Endodermal cell (in vitro differentiated cells): ENCODE data around the gene SLC16A2. TPM values are rescaled to one million over a fixed set of nuclear protein-coding genes. Genes with fewer than 3 reads are reported as not detected.

Source experiments
- DNase-seq: peaks from one replicate; pipeline ENCODE4 v3.0.0-alpha.2; 2017
- H3K27ac ChIP-seq: 2 replicates; pipeline ENCODE4 v1.5.1; 2013; ENCODE audit warnings: mild to moderate bottlenecking, low read depth, low read length, moderate library complexity
- H3K27me3 ChIP-seq: 2 replicates; pipeline ENCODE4 v1.6.1; 2013; ENCODE audit warnings: mild to moderate bottlenecking, low read length, moderate library complexity; ENCODE audit not compliant: insufficient read depth, control insufficient read depth, poor library complexity, severe bottlenecking
- H3K36me3 ChIP-seq: 2 replicates; pipeline ENCODE4 v1.7.0; 2013; ENCODE audit warnings: mild to moderate bottlenecking, low read length, moderate library complexity; ENCODE audit not compliant: control insufficient read depth, insufficient read depth
- H3K4me1 ChIP-seq: one replicate; pipeline ENCODE4 v1.7.0; 2013; ENCODE audit warnings: low read length; ENCODE audit not compliant: control insufficient read depth, insufficient read depth
- H3K4me3 ChIP-seq: 2 replicates; pipeline ENCODE4 v1.5.1; 2013; ENCODE audit warnings: mild to moderate bottlenecking, low read length, moderate library complexity
- H3K9ac ChIP-seq: 2 replicates; pipeline ENCODE4 v1.6.1; 2013; ENCODE audit warnings: mild to moderate bottlenecking, low read length, moderate library complexity; ENCODE audit not compliant: poor library complexity, severe bottlenecking; ENCODE audit errors: extremely low read depth
- H3K9me3 ChIP-seq: 2 replicates; pipeline ENCODE4 v1.6.1; 2013; ENCODE audit warnings: mild to moderate bottlenecking, low read length, moderate library complexity; ENCODE audit not compliant: control insufficient read depth
- H3K27ac Mint-ChIP-seq: 2 replicates; pipeline ENCODE4 v1.8.0; 2020; ENCODE audit warnings: mixed read lengths
- H3K27me3 Mint-ChIP-seq: 2 replicates; pipeline ENCODE4 v1.8.0; 2021; ENCODE audit warnings: mild to moderate bottlenecking, mixed read lengths; ENCODE audit not compliant: insufficient read depth
- H3K36me3 Mint-ChIP-seq: 2 replicates; pipeline ENCODE4 v1.8.0; 2020; ENCODE audit warnings: low read depth, mixed read lengths
- H3K4me1 Mint-ChIP-seq: 2 replicates; pipeline ENCODE4 v1.8.0; 2020; ENCODE audit warnings: mixed read lengths
- H3K4me3 Mint-ChIP-seq: 2 replicates; pipeline ENCODE4 v1.8.0; 2020; ENCODE audit warnings: mild to moderate bottlenecking, moderate library complexity, mixed read lengths
- H3K9me3 Mint-ChIP-seq: 2 replicates; pipeline ENCODE4 v1.8.0; 2020; ENCODE audit warnings: mild to moderate bottlenecking, mixed read lengths
- WGBS, 2 experiments: methylation state at CpG; one replicate each; pipeline versions ENCODE4 v1.1.5 to v1.1.7; 2013; ENCODE audit warnings: missing lambda C conversion rate in 2 of 2, mixed read lengths in 1 of 2; ENCODE audit not compliant: insufficient coverage in 1 of 2, insufficient read length in 1 of 2; 5-methylcytosine and 5-hydroxymethylcytosine counted together
- long read RNA-seq, 4 experiments: library from polyadenylated mRNA in 2 of 4; library from RNA in 1 of 4; library from capped mRNA in 1 of 4; stranded (forward) in 3 of 4; unstranded in 1 of 4; transcript quantifications; one replicate each; pipeline ENCODE4 v2.0.0, GENCODE V29; 2020 to 2021; ENCODE audit warnings: inconsistent platforms in 1 of 4
- polyA plus RNA-seq, 2 experiments: library from polyadenylated mRNA; stranded (reverse); fragments of 50-300 nt; gene quantifications; one replicate each; pipeline ENCODE4 v1.2.3, GENCODE V29; 2013
- total RNA-seq, 2 donors: library from RNA; stranded (reverse); fragmentation: NEBNext Ultra II Directional in 1 of 2; extraction: Animal tissue kit (Norgen Biotek cat#: 25700) in 1 of 2; gene quantifications; 2 replicates in 1 of 2; 3 replicates in 1 of 2; pipeline ENCODE4 v1.2.1, GENCODE V29; 2021
- TF ChIP-seq, protein P1 (sequence below): fragments of 200-600 bp; sonication (generic); conservative IDR thresholded peaks from 2 replicates; pipeline ENCODE4 v1.5.0; 2021; ENCODE audit warnings: antibody characterized with exemption, mild to moderate bottlenecking

Gene SLC16A2
- 10 to 100 TPM in 1 of 2 donors, 1 to 10 TPM in 1; 9.1 to 11.6 TPM for total RNA-seq
- polyA plus RNA-seq (2013, experiment 1 of 2) = 71.0 TPM
- 68.8 TPM for polyA plus RNA-seq (2013, experiment 2 of 2)
- long read RNA-seq, experiment 1, full-length matches to known transcripts = 1 of 6 reads
- long read RNA-seq, experiment 1, partial matches to known transcripts = 0 of 6 reads
- long read RNA-seq, experiment 1, other reads (novel, unspliced or antisense) = 5 of 6 reads
- long read RNA-seq, experiment 2, full-length matches to known transcripts = 29 of 39 reads
- long read RNA-seq, experiment 2, partial matches to known transcripts = 1 of 39 reads
- long read RNA-seq, experiment 2, other reads (novel, unspliced or antisense) = 9 of 39 reads
- long read RNA-seq, experiment 3, full-length matches to known transcripts = 2 of 9 reads
- long read RNA-seq, experiment 3, partial matches to known transcripts = 7 of 9 reads
- long read RNA-seq, experiment 3, other reads (novel, unspliced or antisense) = 0 of 9 reads
- long read RNA-seq, experiment 4, partial matches to known transcripts = 0 of 1 reads
- long read RNA-seq, experiment 4, other reads (novel, unspliced or antisense) = 1 of 1 reads

DNA sequence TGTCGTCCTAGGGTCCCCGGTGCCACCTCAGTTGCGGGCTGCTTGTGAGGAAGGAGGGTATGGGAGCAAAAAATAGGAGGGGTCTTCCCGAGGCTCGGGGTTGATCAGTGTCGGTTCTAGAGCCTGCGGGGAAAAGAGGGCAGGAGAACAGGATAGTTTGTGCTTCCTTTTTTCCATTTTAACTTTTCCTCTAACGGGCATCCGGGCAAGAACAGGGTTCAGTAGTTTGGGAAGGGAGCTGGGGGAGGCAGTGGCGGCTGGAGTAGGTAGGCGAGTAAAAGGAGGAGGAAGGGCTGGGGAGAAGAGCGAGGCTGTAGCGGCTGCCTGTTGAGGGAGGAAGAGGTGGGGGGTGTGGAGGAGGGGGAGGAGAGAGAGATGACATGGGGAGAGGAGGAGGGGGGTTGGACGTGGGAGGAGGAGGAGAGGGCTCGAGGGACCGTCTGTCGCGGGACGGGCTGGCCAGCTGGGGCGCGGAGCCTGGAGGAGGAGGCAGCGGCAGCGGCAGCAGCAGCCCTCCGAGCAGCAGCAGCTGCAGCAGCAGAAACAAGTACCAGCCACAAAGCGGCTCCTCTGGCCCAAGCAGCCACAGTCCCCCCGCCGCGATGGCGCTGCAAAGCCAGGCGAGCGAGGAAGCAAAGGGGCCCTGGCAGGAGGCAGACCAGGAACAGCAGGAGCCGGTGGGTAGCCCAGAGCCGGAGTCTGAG lies at the start of gene SLC16A2:
Gene SLC16A2, plus strand, starts transcription at position 458 of the 704 bp plus-strand sequence. Its CDS starts 145 bp downstream, at position 603.
- H3K4me1 Mint-ChIP-seq = peaks cover 11% of the 10 kb centered on the region
- no peaks in the 10 kb centered on the region for H3K4me1 ChIP-seq
- no peaks in the 10 kb centered on the region for H3K9me3 ChIP-seq
- no peaks in the 10 kb centered on the region for H3K36me3 Mint-ChIP-seq
- peak within 1 kb of the TSS; percentile 15 for H3K9ac ChIP-seq
- WGBS, 2 experiments = 0% methylated on average over 1 to 27 of the region's 33 CpGs
- TF ChIP-seq, protein P1, sequence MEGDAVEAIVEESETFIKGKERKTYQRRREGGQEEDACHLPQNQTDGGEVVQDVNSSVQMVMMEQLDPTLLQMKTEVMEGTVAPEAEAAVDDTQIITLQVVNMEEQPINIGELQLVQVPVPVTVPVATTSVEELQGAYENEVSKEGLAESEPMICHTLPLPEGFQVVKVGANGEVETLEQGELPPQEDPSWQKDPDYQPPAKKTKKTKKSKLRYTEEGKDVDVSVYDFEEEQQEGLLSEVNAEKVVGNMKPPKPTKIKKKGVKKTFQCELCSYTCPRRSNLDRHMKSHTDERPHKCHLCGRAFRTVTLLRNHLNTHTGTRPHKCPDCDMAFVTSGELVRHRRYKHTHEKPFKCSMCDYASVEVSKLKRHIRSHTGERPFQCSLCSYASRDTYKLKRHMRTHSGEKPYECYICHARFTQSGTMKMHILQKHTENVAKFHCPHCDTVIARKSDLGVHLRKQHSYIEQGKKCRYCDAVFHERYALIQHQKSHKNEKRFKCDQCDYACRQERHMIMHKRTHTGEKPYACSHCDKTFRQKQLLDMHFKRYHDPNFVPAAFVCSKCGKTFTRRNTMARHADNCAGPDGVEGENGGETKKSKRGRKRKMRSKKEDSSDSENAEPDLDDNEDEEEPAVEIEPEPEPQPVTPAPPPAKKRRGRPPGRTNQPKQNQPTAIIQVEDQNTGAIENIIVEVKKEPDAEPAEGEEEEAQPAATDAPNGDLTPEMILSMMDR = no peak
- H3K27ac ChIP-seq = peak within 1 kb of the TSS; percentile 92
- H3K9me3 Mint-ChIP-seq = peaks cover 24% of the 10 kb centered on the region
- peak within 1 kb of the TSS; percentile 72 for H3K4me3 Mint-ChIP-seq
- H3K36me3 ChIP-seq = no peaks in the 10 kb centered on the region
- H3K4me3 ChIP-seq = peak within 1 kb of the TSS; percentile 76
- peak; percentile 85 for DNase-seq
- H3K27me3 ChIP-seq = no peaks in the 10 kb centered on the region
- H3K27ac Mint-ChIP-seq = peak within 1 kb of the TSS; percentile 77
- H3K27me3 Mint-ChIP-seq = peaks cover 43% of the 10 kb centered on the region

DNA sequence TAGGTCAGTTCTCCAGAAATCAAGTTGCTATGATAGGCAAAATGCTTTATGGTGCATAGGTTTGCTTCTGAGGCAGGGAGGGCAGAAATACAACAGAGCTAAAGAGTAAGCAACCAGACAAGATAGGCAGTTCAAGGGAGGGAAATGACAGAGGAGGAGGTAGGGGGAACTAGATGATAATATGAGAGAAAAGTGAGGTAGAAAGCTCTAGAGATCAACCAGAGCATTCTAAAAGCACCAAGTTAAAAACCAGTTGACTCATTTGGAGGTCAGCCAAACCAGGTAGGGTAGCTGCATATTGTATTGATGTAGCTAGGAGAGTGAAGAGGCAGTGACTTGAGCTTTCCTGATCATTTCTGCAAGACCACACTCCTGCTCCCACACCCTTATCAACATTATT lies 49.0 kb upstream of the SLC16A2 start:
- Histone ChIP-seq H3K4me3 (no peak overlapping the region), H3K9me3 (no peaks in the 10 kb centered on the region), H3K4me1 (no peaks in the 10 kb centered on the region), H3K27ac (no peak overlapping the region), H3K27me3 (no peaks in the 10 kb centered on the region), H3K9ac (no peak overlapping the region), H3K36me3 (no peaks in the 10 kb centered on the region)
- Mint-ChIP-seq H3K4me1 (no peaks in the 10 kb centered on the region), H3K27me3 (no peaks in the 10 kb centered on the region), H3K36me3 (no peaks in the 10 kb centered on the region), H3K27ac (no peak overlapping the region), H3K4me3 (no peak overlapping the region), H3K9me3 (no peaks in the 10 kb centered on the region)
- DNase-seq = no peak
- TF ChIP-seq, protein P1 = no peak

DNA sequence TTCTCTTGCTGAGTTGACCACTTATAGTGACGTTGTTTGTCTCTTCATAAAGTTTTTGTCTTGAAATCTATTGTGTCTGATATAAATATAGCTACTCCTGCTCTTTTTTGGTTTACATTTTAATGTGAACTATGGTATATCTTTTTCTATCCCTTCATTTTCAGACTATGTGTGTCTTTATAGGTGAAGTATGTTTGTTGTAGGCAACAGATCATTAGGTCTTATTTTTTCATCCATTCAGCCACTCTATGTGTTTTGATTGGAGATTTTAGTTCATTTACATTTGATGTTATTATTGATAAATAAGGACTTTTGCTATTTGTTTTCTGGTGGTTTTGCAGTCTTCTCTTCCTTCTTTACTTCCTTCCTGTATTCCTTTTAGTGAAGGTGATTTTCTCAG lies 44.0 kb upstream of the SLC16A2 start:
- no peak overlapping the region for H3K27ac Mint-ChIP-seq
- TF ChIP-seq, protein P1 = no peak
- no peak overlapping the region for H3K4me3 Mint-ChIP-seq
- WGBS, 2 experiments = no CpG with 5 or more reads among the region's 1 CpG
- no peak for DNase-seq
- H3K9me3 Mint-ChIP-seq = no peaks in the 10 kb centered on the region
- H3K4me3 ChIP-seq = no peak overlapping the region
- H3K27ac ChIP-seq = no peak overlapping the region
- H3K36me3 Mint-ChIP-seq = no peaks in the 10 kb centered on the region
- no peaks in the 10 kb centered on the region for H3K4me1 ChIP-seq
- H3K36me3 ChIP-seq = no peaks in the 10 kb centered on the region
- H3K9me3 ChIP-seq = no peaks in the 10 kb centered on the region
- H3K9ac ChIP-seq = no peak overlapping the region
- no peaks in the 10 kb centered on the region for H3K4me1 Mint-ChIP-seq
- H3K27me3 ChIP-seq = no peaks in the 10 kb centered on the region
- no peaks in the 10 kb centered on the region for H3K27me3 Mint-ChIP-seq
